HepG2 (cell line): ENCODE measurements around the gene SPINDOC. TPM values are rescaled to one million over a fixed set of nuclear protein-coding genes. Genes with fewer than 3 reads are reported as not detected.

Experiments used
- CBFB ChIP-seq: sonication (generic); formaldehyde crosslinking; IDR thresholded peaks from 2 replicates; pipeline ENCODE4 v1.4.0; 2020; ENCODE audit warnings: missing genetic modification reagents
- HOXA7 ChIP-seq: sonication (generic); formaldehyde crosslinking; IDR thresholded peaks from 2 replicates; pipeline ENCODE4 v1.8.1; 2022; ENCODE audit warnings: mild to moderate bottlenecking, missing genetic modification reagents, moderate library complexity
- KDM3A ChIP-seq: IDR thresholded peaks from 2 replicates; pipeline ENCODE4 v1.6.1; 2018; ENCODE audit warnings: low read depth, missing compliant biosample characterization
- MYC ChIP-seq: sonication (generic); formaldehyde crosslinking; IDR thresholded peaks from 2 replicates; pipeline ENCODE4 v1.9.0; 2021; ENCODE audit warnings: missing genetic modification reagents, borderline replicate concordance
- ZFAT ChIP-seq: sonication (generic); formaldehyde crosslinking; conservative IDR thresholded peaks from 2 replicates; pipeline ENCODE4 v1.8.1; 2023; ENCODE audit warnings: missing genetic modification reagents, inconsistent platforms
- ZNF101 ChIP-seq: sonication (generic); formaldehyde crosslinking; IDR thresholded peaks from 2 replicates; pipeline ENCODE4 v1.4.0; 2020; ENCODE audit warnings: mild to moderate bottlenecking, low read depth, missing genetic modification reagents, borderline replicate concordance
- ZNF263 ChIP-seq: sonication (generic); formaldehyde crosslinking; IDR thresholded peaks from 2 replicates; pipeline ENCODE4 v1.4.0; 2020; ENCODE audit warnings: missing genetic modification reagents
- ZNF614 ChIP-seq: IDR thresholded peaks from 2 replicates; pipeline ENCODE4 v1.6.1; 2018; ENCODE audit warnings: missing biosample characterization, missing genetic modification reagents, inconsistent platforms, borderline replicate concordance
- polyA plus RNA-seq, 8 experiments: library from polyadenylated mRNA; depleted of rRNA in 3 of 8; stranded (reverse) in 7 of 8; unstranded in 1 of 8; fragments of >200 nt; fragmentation: Illumina TruSeq in 4 of 8; extraction: Trizol in 4 of 8; gene quantifications; 2 replicates each; pipeline versions ENCODE4 v1.2.1 to v1.2.3, GENCODE V29; 2011 to 2016; ENCODE audit warnings: low read depth in 4 of 8, missing spikeins in 1 of 8, mixed read lengths in 1 of 8; ENCODE audit not compliant: insufficient read depth in 1 of 8
- total RNA-seq, 5 experiments: library from RNA; depleted of rRNA; stranded (reverse); fragments of >200 nt; fragmentation: Illumina TruSeq; extraction: Trizol; gene quantifications; 2 replicates each; pipeline ENCODE4 v1.2.3, GENCODE V29; 2016; ENCODE audit warnings: low read depth in 1 of 5
- TF ChIP-seq, protein P1 (sequence below): IDR thresholded peaks from 2 replicates; pipeline ENCODE4 v1.6.1; 2016; ENCODE audit warnings: low read depth, control low read depth
- TF ChIP-seq, protein P2 (sequence below): IDR thresholded peaks from 2 replicates; pipeline ENCODE4 v1.6.1; 2016; ENCODE audit warnings: missing compliant biosample characterization, missing genetic modification reagents, borderline replicate concordance
- TF ChIP-seq, protein P3 (sequence below): IDR thresholded peaks from 2 replicates; pipeline ENCODE4 v1.6.1; 2016; ENCODE audit warnings: missing genetic modification reagents, missing compliant biosample characterization
- TF ChIP-seq, protein P4 (sequence below): sonication (generic); formaldehyde crosslinking; IDR thresholded peaks from 2 replicates; pipeline ENCODE4 v1.8.1; 2022; ENCODE audit warnings: low read depth, mild to moderate bottlenecking, missing genetic modification reagents
- TF ChIP-seq, protein P5 (sequence below): sonication (generic); formaldehyde crosslinking; IDR thresholded peaks from one replicate; pipeline ENCODE4 v1.5.1; 2020; ENCODE audit warnings: mild to moderate bottlenecking, missing genetic modification reagents; ENCODE audit errors: not compliant biosample characterization

The SPINDOC gene
- total and polyA plus RNA-seq, 2 of the 13 experiments (the other 11 are each of a cell fraction or from before 2014, with no cell fraction given), result 21.4 to 29.9 TPM

DNA sequence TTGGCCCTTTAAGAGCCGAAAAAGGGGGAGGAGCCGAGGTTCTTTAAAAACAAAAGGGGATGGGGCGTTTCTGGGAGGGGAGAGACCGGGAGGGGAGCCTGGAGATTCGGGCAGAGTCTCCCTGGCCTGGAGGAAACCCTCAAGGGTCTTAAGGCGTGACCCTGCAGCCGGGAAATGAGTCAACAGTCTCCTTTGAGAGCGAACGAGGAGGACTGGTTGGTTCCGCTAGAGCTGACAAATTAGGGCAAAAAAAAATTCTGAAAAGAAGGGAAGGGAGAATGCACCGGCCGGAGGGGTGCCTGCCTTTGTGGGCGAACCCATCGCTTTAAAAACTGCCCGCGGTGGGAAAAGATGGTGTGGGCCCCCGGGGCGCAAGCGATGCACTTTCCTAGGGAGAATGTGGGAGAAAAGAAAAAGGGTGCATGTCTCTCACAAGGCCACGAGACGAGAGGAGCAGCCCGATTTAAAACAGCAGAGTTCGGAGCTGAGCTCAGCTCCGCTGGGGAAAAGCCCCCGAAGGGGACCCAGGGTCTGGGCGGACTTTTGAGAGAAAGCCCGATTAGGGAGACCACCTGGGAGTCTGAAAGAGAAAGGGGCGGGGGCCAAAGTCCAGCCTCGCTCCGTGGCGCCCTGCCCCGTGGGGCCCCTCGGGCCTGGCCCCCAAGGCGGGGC is 45.6 kb upstream of the SPINDOC start (continued):
- TF ChIP-seq, protein P1, sequence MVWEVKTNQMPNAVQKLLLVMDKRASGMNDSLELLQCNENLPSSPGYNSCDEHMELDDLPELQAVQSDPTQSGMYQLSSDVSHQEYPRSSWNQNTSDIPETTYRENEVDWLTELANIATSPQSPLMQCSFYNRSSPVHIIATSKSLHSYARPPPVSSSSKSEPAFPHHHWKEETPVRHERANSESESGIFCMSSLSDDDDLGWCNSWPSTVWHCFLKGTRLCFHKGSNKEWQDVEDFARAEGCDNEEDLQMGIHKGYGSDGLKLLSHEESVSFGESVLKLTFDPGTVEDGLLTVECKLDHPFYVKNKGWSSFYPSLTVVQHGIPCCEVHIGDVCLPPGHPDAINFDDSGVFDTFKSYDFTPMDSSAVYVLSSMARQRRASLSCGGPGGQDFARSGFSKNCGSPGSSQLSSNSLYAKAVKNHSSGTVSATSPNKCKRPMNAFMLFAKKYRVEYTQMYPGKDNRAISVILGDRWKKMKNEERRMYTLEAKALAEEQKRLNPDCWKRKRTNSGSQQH (CRISPR knock-in tag), result no peak
- TF ChIP-seq CBFB (CRISPR knock-in tag), result no peak
- no peak for TF ChIP-seq KDM3A (CRISPR knock-in tag)
- no peak for TF ChIP-seq ZNF614 (CRISPR knock-in tag)
- TF ChIP-seq, protein P2, sequence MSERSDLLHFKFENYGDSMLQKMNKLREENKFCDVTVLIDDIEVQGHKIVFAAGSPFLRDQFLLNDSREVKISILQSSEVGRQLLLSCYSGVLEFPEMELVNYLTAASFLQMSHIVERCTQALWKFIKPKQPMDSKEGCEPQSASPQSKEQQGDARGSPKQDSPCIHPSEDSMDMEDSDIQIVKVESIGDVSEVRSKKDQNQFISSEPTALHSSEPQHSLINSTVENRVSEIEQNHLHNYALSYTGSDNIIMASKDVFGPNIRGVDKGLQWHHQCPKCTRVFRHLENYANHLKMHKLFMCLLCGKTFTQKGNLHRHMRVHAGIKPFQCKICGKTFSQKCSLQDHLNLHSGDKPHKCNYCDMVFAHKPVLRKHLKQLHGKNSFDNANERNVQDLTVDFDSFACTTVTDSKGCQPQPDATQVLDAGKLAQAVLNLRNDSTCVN (CRISPR knock-in tag), result no peak
- TF ChIP-seq, protein P3, sequence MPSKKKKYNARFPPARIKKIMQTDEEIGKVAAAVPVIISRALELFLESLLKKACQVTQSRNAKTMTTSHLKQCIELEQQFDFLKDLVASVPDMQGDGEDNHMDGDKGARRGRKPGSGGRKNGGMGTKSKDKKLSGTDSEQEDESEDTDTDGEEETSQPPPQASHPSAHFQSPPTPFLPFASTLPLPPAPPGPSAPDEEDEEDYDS (CRISPR knock-in tag), result peak; percentile 66; the same call in 1 of the 2 replicates
- no peak for TF ChIP-seq ZNF263 (CRISPR knock-in tag)
- no peak for TF ChIP-seq HOXA7 (CRISPR knock-in tag)
- no peak for TF ChIP-seq ZFAT (CRISPR knock-in tag)
- TF ChIP-seq, protein P4, sequence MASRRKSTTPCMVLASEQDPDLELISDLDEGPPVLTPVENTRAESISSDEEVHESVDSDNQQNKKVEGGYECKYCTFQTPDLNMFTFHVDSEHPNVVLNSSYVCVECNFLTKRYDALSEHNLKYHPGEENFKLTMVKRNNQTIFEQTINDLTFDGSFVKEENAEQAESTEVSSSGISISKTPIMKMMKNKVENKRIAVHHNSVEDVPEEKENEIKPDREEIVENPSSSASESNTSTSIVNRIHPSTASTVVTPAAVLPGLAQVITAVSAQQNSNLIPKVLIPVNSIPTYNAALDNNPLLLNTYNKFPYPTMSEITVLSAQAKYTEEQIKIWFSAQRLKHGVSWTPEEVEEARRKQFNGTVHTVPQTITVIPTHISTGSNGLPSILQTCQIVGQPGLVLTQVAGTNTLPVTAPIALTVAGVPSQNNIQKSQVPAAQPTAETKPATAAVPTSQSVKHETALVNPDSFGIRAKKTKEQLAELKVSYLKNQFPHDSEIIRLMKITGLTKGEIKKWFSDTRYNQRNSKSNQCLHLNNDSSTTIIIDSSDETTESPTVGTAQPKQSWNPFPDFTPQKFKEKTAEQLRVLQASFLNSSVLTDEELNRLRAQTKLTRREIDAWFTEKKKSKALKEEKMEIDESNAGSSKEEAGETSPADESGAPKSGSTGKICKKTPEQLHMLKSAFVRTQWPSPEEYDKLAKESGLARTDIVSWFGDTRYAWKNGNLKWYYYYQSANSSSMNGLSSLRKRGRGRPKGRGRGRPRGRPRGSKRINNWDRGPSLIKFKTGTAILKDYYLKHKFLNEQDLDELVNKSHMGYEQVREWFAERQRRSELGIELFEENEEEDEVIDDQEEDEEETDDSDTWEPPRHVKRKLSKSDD, result no peak
- TF ChIP-seq, protein P5, sequence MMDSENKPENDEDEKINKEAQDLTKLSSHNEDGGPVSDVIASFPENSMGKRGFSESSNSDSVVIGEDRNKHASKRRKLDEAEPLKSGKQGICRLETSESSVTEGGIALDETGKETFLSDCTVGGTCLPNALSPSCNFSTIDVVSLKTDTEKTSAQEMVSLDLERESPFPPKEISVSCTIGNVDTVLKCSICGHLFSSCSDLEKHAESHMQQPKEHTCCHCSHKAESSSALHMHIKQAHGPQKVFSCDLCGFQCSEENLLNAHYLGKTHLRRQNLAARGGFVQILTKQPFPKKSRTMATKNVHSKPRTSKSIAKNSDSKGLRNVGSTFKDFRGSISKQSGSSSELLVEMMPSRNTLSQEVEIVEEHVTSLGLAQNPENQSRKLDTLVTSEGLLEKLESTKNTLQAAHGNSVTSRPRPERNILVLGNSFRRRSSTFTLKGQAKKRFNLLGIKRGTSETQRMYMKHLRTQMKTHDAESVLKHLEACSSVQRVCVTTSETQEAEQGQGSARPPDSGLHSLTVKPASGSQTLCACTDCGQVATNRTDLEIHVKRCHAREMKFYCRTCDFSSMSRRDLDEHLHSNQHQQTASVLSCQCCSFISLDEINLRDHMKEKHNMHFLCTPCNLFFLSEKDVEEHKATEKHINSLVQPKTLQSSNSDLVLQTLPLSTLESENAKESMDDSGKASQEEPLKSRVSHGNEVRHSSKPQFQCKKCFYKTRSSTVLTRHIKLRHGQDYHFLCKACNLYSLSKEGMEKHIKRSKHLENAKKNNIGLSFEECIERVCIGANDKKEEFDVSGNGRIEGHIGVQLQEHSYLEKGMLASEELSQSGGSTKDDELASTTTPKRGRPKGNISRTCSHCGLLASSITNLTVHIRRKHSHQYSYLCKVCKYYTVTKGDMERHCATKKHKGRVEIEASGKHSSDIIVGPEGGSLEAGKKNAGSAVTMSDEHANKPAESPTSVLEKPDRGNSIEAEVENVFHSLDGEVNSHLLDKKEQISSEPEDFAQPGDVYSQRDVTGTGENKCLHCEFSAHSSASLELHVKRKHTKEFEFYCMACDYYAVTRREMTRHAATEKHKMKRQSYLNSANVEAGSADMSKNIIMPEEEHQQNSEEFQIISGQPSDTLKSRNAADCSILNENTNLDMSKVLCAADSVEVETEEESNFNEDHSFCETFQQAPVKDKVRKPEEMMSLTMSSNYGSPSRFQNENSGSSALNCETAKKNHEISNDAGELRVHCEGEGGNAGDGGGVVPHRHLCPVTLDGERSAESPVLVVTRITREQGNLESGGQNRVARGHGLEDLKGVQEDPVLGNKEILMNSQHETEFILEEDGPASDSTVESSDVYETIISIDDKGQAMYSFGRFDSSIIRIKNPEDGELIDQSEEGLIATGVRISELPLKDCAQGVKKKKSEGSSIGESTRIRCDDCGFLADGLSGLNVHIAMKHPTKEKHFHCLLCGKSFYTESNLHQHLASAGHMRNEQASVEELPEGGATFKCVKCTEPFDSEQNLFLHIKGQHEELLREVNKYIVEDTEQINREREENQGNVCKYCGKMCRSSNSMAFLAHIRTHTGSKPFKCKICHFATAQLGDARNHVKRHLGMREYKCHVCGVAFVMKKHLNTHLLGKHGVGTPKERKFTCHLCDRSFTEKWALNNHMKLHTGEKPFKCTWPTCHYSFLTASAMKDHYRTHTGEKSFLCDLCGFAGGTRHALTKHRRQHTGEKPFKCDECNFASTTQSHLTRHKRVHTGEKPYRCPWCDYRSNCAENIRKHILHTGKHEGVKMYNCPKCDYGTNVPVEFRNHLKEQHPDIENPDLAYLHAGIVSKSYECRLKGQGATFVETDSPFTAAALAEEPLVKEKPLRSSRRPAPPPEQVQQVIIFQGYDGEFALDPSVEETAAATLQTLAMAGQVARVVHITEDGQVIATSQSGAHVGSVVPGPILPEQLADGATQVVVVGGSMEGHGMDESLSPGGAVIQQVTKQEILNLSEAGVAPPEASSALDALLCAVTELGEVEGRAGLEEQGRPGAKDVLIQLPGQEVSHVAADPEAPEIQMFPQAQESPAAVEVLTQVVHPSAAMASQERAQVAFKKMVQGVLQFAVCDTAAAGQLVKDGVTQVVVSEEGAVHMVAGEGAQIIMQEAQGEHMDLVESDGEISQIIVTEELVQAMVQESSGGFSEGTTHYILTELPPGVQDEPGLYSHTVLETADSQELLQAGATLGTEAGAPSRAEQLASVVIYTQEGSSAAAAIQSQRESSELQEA (CRISPR knock-in tag), result no peak
- no peak for TF ChIP-seq ZNF101
- no peak for TF ChIP-seq MYC (CRISPR knock-in tag)
